ENCODE results near the gene ARHGAP32. TPM values are rescaled to one million over a fixed set of nuclear protein-coding genes. Genes with fewer than 3 reads are reported as not detected.

The ARHGAP32 gene
- 44.2 and 48.2 TPM in 2 replicates for total RNA-seq (2014; rRNA removed; shearing (Covaris generic))

GRCh38 chr11:129192150-129192549 is at the start of gene ARHGAP32:
ARHGAP32 (minus strand) TSS chr11:129192325; CDS start chr11:129192198, 127 bp downstream.
- DNase-seq (ENCODE audit: low spot score): no peak

GRCh38 chr11:129239207-129239606 is 47.1 kb upstream of the ARHGAP32 start:
- DNase-seq (ENCODE audit: low spot score): no peak

DNA sequence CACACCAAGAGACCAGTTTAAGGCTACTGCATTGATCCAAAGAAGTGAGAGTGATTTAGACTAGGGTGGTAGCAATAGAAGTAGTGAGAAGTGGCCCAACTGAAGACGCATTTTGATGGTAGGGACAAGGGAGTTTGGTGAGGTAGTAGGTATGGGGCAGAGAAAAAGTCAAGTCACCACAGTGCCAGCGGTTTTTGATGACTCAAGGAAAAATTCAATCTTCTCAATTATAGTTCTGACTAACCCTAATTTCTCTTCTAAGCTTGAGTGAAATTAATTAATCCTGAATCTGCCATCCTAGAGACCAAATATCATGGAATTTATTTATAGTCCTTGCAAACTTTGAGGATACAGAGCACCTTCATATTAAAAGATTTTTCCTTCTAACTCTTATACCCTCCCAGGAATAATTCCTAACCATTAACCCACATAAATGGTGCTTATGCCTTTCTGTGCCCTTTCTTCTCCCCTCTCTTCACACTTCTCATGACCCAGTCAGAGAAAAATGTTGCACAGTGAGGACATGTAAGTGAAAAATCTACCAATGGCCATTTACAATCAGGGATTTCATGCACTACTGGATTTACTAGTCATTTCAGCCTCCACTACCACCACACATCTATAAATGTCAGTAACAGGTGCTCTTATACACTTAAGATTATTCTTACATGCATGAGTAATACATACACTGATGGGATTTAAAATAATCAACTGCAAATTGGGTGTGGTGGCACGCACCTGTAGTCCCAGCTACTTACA is 45.9 kb upstream of the ARHGAP32 start:
- no peak for DNase-seq (ENCODE audit: low spot score)

DNA sequence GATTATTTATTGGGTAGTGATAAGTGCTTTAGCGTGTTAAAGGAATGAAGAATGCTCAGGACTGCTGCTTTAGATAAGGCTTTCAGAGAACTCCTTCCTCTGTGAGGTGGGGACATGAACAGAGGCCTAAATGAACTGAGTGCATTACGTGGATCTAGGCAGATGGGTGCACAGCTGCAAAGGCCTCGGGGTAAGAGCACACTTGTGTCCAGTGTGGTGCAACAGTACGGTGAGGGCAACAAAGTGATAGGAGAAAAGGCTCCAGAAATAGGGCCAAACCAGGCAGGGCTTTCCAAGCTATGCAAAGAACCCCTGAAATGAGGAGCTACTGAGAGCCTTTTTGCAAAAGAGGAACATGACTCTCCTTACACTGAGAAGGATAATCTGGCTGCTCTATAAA is 45.3 kb upstream of the ARHGAP32 start:
- no peak for DNase-seq (ENCODE audit: low spot score)

GRCh38 chr11:129236850-129237249 is 44.7 kb upstream of the ARHGAP32 start:
- no peak for DNase-seq (ENCODE audit: low spot score)

DNA sequence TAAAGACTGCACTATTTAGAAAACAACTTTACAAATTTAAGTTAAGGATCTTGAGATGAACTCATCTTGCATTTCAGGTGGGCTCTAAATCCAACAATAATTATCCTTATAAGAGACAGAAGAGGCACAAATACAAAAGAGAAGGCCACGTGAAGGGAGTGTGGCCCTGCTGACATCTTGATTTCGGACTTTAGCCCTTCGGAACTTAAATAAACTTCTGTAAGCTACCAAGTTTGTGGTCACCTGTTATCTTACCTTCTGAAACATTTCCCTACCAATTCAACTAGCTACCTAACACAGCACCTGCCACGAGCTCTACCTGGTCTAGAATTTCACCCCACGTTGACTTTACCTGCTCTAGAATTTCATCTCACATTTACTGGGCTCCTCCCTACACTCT is 42.9 kb upstream of the ARHGAP32 start:
- peak; percentile 37 for DNase-seq (ENCODE audit: low spot score)

DNA sequence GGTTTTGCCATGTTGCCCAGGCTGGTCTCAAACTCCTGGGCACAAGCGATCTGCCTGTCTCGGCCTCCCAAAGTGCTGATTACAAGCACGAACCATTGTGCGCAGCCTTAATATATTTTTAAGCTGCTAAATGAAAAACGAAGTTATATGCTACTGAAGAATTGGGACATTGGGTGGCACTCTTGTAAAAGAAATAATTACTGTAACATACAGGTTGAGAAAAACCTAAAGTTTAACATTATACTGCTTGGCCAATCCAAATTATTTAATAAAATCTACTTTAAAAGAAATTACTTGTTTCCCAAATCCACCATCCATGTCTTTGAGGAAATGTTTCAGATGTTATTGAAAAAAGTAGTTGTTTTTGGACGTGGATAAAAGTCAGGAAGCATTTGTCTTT is 37.9 kb upstream of the ARHGAP32 start:
- peak; percentile 38 for DNase-seq (ENCODE audit: low spot score)

DNA sequence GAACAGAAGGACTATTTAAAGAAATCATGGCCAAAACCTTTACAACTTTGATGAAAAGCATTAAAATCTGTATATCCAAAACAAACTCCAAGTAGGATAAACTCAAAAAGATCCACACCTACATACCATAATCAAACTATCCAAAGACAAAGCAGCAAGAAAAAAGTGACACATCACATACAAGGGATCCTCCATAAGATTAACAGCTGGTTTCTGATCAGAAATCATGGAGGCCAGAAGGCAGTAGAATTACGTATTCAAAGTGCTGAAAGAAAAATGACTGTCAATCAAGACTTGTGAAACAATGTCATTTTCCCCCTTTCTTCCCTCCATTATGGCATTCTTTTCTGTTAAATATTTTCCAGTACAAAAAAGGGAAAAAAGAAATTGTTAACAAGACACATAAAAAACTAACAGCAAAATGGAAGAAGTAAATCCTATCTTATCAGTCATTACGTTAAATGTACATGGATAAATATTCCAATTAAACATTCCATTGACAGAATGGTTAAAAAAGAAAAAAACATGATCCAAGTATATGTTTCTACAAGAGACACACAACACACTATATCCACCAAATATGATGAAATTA is 34.2 kb upstream of the ARHGAP32 start:
- DNase-seq (ENCODE audit: low spot score): no peak

- no peak for DNase-seq (ENCODE audit: low spot score)
Measured at GRCh38 chr11:129225190-129225589, 33.1 kb upstream of the ARHGAP32 start.

DNA sequence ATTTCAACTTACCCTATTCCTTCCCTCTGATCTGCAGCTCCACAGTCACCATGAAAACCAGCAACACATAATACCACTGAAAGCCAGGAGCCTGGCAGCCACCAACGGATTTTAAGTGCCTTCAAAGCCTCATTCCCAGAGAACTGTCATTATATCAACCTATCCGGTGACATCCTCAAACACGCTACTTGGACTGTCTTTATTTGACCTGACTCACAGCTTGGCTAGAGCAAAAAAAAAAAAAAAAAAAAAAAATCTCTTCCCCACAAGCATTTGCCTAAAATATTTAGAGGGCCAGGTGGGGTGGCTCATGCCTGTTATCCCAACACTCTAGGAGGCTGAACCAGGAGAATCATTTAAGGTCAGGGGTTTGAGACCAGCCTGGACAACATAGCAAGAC is 32.4 kb upstream of the ARHGAP32 start:
- no peak for DNase-seq (ENCODE audit: low spot score)

GRCh38 chr11:129223701-129224149 is 31.6 kb upstream of the ARHGAP32 start:
- DNase-seq (ENCODE audit: low spot score): no peak

- no peak for DNase-seq (ENCODE audit: low spot score)
Measured at GRCh38 chr11:129223260-129223659, 31.1 kb upstream of the ARHGAP32 start.

- DNase-seq (ENCODE audit: low spot score): no peak
Measured at GRCh38 chr11:129222158-129222557, 30.0 kb upstream of the ARHGAP32 start.

- DNase-seq (ENCODE audit: low spot score): no peak
Measured at GRCh38 chr11:129215506-129216245, 23.6 kb upstream of the ARHGAP32 start.

- no peak for DNase-seq (ENCODE audit: low spot score)
Measured at GRCh38 chr11:129214710-129215295, 22.7 kb upstream of the ARHGAP32 start.

DNA sequence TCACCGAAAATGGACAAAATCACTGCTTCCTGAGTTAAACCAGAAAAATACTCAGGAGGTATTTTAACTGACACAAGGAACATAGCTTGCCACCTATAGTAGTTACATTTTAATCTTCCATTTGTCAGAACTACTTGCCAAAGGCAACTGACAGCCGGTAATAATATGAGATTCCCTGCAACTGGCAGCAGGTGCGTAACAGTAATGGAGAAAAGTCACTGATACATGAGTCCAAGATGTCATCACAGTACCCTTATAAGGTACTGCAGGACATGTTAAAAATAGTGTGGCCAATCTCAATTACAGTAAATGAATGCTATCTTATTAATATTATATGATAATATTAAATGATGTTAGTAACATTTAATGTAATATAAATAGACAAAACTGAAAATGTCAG is 21.1 kb upstream of the ARHGAP32 start:
- DNase-seq (ENCODE audit: low spot score): no peak

DNA sequence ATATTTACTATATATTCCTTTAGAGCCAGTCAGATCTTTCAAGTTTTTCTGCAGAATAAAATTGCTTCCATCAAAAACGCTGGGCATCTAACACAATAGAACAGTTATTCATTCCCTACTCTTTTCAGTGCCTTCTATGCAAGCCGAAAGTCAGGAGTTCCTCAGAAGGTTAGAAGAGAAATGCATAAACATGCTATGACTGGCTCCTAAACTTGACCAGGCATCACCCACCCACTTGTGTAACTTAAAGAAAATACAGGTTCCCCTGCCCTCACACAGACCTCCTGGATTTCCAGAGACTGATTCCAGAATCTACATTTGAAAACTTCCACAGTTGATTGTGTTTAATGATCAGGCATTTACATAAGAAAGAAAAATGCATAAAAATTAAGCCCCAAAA is 19.3 kb upstream of the ARHGAP32 start:
- DNase-seq (ENCODE audit: low spot score): no peak

DNA sequence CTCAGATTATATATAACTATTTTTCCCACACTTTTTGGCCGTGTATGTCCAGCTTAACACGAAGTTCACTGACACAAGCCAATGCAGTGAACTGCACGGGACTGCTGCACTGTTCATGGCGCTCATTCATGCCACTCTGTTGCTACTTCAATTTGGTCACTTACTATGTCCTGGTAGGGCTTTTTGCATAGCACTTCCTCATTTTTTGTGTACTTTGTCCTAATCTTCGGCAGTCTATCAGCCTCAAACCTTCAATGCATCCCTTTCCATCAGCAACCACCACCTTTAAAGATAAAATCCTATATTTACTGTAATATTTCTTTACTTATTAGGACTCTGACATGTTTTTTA is 18.7 kb upstream of the ARHGAP32 start:
- no peak for DNase-seq (ENCODE audit: low spot score)

- DNase-seq (ENCODE audit: low spot score): no peak
Measured at GRCh38 chr11:129209891-129210830, 18.0 kb upstream of the ARHGAP32 start.

- no peak for DNase-seq (ENCODE audit: low spot score)
Measured at GRCh38 chr11:129208863-129209262, 16.7 kb upstream of the ARHGAP32 start.

Measured in HT-29 (cell line).